ENCODE measurements around the gene STAB1.

STAB1 gene

DNA sequence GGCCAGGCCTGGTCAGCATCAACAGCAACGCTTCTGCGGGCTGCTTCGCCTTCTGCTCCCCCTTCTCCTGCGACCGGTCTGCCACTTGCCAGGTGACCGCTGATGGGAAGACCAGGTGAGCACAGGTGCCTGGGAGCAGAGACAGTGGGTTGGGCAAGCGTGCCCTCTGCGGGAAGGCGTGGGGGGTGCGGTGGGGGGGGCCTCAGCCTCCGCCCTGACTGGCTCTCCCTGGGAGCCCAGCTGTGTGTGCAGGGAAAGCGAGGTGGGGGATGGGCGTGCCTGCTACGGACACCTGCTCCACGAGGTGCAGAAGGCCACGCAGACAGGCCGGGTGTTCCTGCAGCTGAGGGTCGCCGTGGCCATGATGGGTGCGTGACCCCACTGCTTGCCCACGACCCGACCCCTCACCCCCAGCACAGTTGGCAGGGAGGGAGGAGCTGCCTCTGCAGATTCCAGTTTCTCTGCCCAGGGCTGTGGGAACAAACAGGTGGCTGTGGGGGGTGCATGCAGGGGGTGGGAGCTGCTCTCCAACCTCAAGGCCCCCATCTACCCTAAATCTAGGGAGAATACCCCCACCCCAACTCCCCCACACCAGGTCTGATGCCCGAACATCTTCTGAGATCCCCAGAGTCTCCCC is 8.8 kb downstream of the STAB1 start:
- Histone ChIP-seq H3K27me3 (replicated peaks in 2 of 5; ENCODE audit: control insufficient read depth in 4 of 5, insufficient read depth in 5 of 5, low read length in 4 of 5) (no peaks in the 10 kb centered on the region), H3K9me3 (ENCODE audit: control extremely low read depth in 1 of 5, control insufficient read depth in 4 of 5, insufficient read depth in 2 of 5, low read depth in 1 of 5, low read length in 4 of 5) (no peaks in the 10 kb centered on the region), H3K27ac (ENCODE audit: insufficient read depth in 1 of 2, low read depth in 1 of 2, low read length in 2 of 2, poor library complexity in 1 of 2, severe bottlenecking in 2 of 2) (no peak overlapping the region), H3K4me3 (ENCODE audit: control insufficient read depth in 1 of 7, extremely low read depth in 1 of 7, insufficient read depth in 4 of 7, low read depth in 2 of 7, low read length in 6 of 7) (no peak overlapping the region), H3K36me3 (ENCODE audit: control insufficient read depth in 4 of 4, insufficient read depth in 4 of 4, low read length in 3 of 4) (peaks cover 0 to 84% (median under 1%) of the 10 kb centered on the region in 4 experiments), H3K4me1 (ENCODE audit: control extremely low read depth in 1 of 4, control insufficient read depth in 4 of 4, insufficient read depth in 4 of 4, low read length in 3 of 4) (peaks cover 0 to 25% (median 18%) of the 10 kb centered on the region in 4 experiments)
- 89% methylated on average over 15 of the region's 23 CpGs for WGBS (ENCODE audit: insufficient coverage)
- ChIA-PET POLR2A (no interaction called here), CTCF (interaction anchor here (1.3 kb wide), 1 partner anchor 23 kb away, joined by 3 read pairs; no protein-coding TSS in a partner anchor)
- DNase-seq = no peak

DNA sequence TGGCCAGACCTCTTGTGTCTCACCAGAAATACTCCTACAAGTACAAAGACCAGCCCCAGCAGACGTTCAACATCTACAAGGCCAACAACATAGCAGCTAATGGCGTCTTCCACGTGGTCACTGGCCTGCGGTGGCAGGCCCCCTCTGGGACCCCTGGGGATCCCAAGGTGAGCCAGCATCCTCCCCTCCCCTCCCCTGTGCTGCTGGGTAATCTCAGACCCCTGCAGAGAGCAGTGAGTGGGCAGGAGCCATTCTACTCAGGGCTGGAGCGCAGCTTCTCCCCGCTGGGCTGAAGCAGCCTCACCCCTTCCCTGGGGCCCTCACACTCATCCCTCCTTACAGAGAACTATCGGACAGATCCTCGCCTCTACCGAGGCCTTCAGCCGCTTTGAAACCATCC is 9.8 kb downstream of the STAB1 start:
- Histone ChIP-seq H3K36me3 (ENCODE audit: control insufficient read depth in 4 of 4, insufficient read depth in 4 of 4, low read length in 3 of 4) (peaks cover 0 to 93% (median under 1%) of the 10 kb centered on the region in 4 experiments), H3K27ac (ENCODE audit: insufficient read depth in 1 of 2, low read depth in 1 of 2, low read length in 2 of 2, poor library complexity in 1 of 2, severe bottlenecking in 2 of 2) (no peak overlapping the region), H3K27me3 (replicated peaks in 2 of 5; ENCODE audit: control insufficient read depth in 4 of 5, insufficient read depth in 5 of 5, low read length in 4 of 5) (no peaks in the 10 kb centered on the region), H3K4me3 (ENCODE audit: control insufficient read depth in 1 of 7, extremely low read depth in 1 of 7, insufficient read depth in 4 of 7, low read depth in 2 of 7, low read length in 6 of 7) (no peak overlapping the region), H3K9me3 (ENCODE audit: control extremely low read depth in 1 of 5, control insufficient read depth in 4 of 5, insufficient read depth in 2 of 5, low read depth in 1 of 5, low read length in 4 of 5) (no peaks in the 10 kb centered on the region), H3K4me1 (ENCODE audit: control extremely low read depth in 1 of 4, control insufficient read depth in 4 of 4, insufficient read depth in 4 of 4, low read length in 3 of 4) (peaks cover 0 to 16% (median 10%) of the 10 kb centered on the region in 4 experiments)
- ChIA-PET CTCF (interaction anchor here (1.3 kb wide), 1 partner anchor 22 kb away, joined by 3 read pairs; no protein-coding TSS in a partner anchor), POLR2A (no interaction called here)
- no peak for DNase-seq
- 100% methylated on average over 9 of the region's 10 CpGs for WGBS (ENCODE audit: insufficient coverage)

DNA sequence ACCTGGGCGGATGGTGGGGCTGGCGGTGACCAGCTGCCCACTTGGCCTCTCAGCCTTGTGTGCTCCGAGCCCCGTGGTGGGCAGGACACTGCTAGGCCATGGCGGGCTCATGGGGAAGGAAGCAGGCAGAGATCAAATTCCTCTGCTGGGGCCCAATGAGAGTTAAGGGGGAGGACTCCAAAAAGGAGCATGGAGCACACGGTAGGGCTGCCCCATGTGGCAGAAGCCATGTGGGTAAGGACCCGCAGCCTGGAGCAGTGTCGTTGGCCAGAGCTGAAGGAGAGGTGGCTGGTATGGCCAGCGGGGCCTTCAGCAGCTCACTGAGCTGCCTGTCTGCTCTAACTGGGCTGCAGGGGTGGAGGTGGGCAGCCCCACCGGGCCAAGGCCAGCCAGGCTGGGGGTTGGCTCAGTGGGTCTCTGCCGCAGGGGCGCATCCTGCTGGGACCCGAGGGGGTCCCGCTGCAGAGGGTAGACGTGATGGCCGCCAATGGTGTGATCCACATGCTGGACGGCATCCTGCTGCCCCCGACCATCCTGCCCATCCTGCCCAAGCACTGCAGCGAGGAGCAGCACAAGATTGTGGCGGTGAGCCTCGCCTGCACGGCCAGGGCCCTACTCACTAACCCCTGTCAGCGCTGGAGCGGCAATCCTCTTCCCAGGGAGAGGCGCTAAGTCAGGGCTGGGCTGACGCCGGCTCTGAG is 11.3 kb downstream of the STAB1 start:
- H3K9me3 ChIP-seq (ENCODE audit: control extremely low read depth in 1 of 5, control insufficient read depth in 4 of 5, insufficient read depth in 2 of 5, low read depth in 1 of 5, low read length in 4 of 5) = no peaks in the 10 kb centered on the region
- POLR2A ChIA-PET = no interaction called here

GRCh38 chr3:52507359-52507758 is 12.2 kb downstream of the STAB1 start:
- Histone ChIP-seq H3K9me3 (ENCODE audit: control extremely low read depth in 1 of 5, control insufficient read depth in 4 of 5, insufficient read depth in 2 of 5, low read depth in 1 of 5, low read length in 4 of 5) (no peaks in the 10 kb centered on the region), H3K4me3 (ENCODE audit: control insufficient read depth in 1 of 7, extremely low read depth in 1 of 7, insufficient read depth in 4 of 7, low read depth in 2 of 7, low read length in 6 of 7) (no peak overlapping the region), H3K36me3 (ENCODE audit: control insufficient read depth in 4 of 4, insufficient read depth in 4 of 4, low read length in 3 of 4) (peaks cover 0 to 96% (median under 1%) of the 10 kb centered on the region in 4 experiments), H3K27me3 (replicated peaks in 2 of 5; ENCODE audit: control insufficient read depth in 4 of 5, insufficient read depth in 5 of 5, low read length in 4 of 5) (no peaks in the 10 kb centered on the region), H3K27ac (ENCODE audit: insufficient read depth in 1 of 2, low read depth in 1 of 2, low read length in 2 of 2, poor library complexity in 1 of 2, severe bottlenecking in 2 of 2) (no peak overlapping the region), H3K4me1 (ENCODE audit: control extremely low read depth in 1 of 4, control insufficient read depth in 4 of 4, insufficient read depth in 4 of 4, low read length in 3 of 4) (no peaks in the 10 kb centered on the region)
- POLR2A ChIA-PET = no interaction called here
- CTCF ChIA-PET = no interaction called here
- no peak for DNase-seq
- WGBS (ENCODE audit: insufficient coverage) = 95% methylated on average over 4 of the region's 5 CpGs

More for the DNA sequence above, 11.3 kb downstream of the STAB1 start:
- no peaks in the 10 kb centered on the region for H3K27me3 ChIP-seq (replicated peaks in 2 of 5; ENCODE audit: control insufficient read depth in 4 of 5, insufficient read depth in 5 of 5, low read length in 4 of 5)
- no peak overlapping the region for H3K4me3 ChIP-seq (ENCODE audit: control insufficient read depth in 1 of 7, extremely low read depth in 1 of 7, insufficient read depth in 4 of 7, low read depth in 2 of 7, low read length in 6 of 7)
- peaks cover 0 to 96% (median under 1%) of the 10 kb centered on the region in 4 experiments for H3K36me3 ChIP-seq (ENCODE audit: control insufficient read depth in 4 of 4, insufficient read depth in 4 of 4, low read length in 3 of 4)
- WGBS (ENCODE audit: insufficient coverage) = 92% methylated on average over 25 of the region's 27 CpGs
- DNase-seq = no peak
- CTCF ChIA-PET = no interaction called here
- H3K4me1 ChIP-seq (ENCODE audit: control extremely low read depth in 1 of 4, control insufficient read depth in 4 of 4, insufficient read depth in 4 of 4, low read length in 3 of 4) = peaks cover 0 to 3% (median 0%) of the 10 kb centered on the region in 4 experiments
- no peak overlapping the region for H3K27ac ChIP-seq (ENCODE audit: insufficient read depth in 1 of 2, low read depth in 1 of 2, low read length in 2 of 2, poor library complexity in 1 of 2, severe bottlenecking in 2 of 2)

DNA sequence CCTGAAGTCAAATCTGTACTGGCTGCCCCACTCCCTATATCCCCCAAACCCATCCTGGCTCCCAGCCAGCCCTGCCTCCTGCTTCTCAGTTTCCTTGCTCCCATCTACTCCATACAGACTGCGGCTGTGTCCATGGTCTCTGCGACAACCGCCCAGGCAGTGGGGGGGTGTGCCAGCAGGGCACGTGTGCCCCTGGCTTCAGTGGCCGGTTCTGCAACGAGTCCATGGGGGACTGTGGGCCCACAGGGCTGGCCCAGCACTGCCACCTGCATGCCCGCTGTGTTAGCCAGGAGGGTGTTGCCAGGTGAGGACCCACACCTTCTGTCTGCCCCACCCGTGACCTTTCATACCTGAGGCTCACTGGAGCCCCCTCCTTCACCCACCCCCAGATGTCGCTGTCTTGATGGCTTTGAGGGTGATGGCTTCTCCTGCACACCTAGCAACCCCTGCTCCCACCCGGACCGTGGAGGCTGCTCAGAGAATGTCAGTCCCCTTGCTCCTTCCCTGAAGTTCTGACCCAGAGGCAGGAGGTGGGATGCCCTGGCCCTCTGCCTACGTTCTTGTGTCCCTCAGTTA is 14.7 kb downstream of the STAB1 start:
- WGBS (ENCODE audit: insufficient coverage) = 96% methylated on average over 8 of the region's 12 CpGs
- Histone ChIP-seq H3K36me3 (ENCODE audit: control insufficient read depth in 4 of 4, insufficient read depth in 4 of 4, low read length in 3 of 4) (peaks cover 0 to 96% (median 0%) of the 10 kb centered on the region in 4 experiments), H3K27me3 (replicated peaks in 2 of 5; ENCODE audit: control insufficient read depth in 4 of 5, insufficient read depth in 5 of 5, low read length in 4 of 5) (no peaks in the 10 kb centered on the region), H3K27ac (ENCODE audit: insufficient read depth in 1 of 2, low read depth in 1 of 2, low read length in 2 of 2, poor library complexity in 1 of 2, severe bottlenecking in 2 of 2) (no peak overlapping the region), H3K4me3 (ENCODE audit: control insufficient read depth in 1 of 7, extremely low read depth in 1 of 7, insufficient read depth in 4 of 7, low read depth in 2 of 7, low read length in 6 of 7) (no peak overlapping the region), H3K9me3 (ENCODE audit: control extremely low read depth in 1 of 5, control insufficient read depth in 4 of 5, insufficient read depth in 2 of 5, low read depth in 1 of 5, low read length in 4 of 5) (no peaks in the 10 kb centered on the region), H3K4me1 (ENCODE audit: control extremely low read depth in 1 of 4, control insufficient read depth in 4 of 4, insufficient read depth in 4 of 4, low read length in 3 of 4) (no peaks in the 10 kb centered on the region)
- POLR2A ChIA-PET = no interaction called here
- CTCF ChIA-PET = interaction anchor here (1.6 kb wide), 1 partner anchor 27 kb away, joined by 4 read pairs; no protein-coding TSS in a partner anchor
- DNase-seq = no peak

DNA sequence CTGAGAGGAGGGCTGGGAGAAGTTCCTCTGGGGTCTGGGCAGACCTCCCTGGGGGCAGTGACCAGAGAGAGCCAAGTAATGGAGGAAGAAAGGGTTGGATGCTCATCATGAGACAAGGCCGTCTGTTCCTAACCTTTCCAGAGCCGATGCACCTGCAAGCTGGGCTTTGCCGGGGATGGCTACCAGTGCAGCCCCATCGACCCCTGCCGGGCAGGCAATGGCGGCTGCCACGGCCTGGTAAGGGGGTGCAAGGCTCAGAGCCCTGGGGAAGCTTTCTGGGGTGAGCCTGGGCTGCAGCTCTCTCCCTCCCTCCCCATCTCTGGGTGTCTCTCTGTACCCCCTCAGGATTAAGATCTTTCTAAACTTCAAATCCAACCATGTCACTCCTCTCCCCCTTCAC is 16.4 kb downstream of the STAB1 start:
- CTCF ChIA-PET = interaction anchor here (1.3 to 1.6 kb wide), 2 partner anchors 29 to 40 kb away, joined by 4 read pairs; no protein-coding TSS in a partner anchor
- H3K4me3 ChIP-seq (ENCODE audit: control insufficient read depth in 1 of 7, extremely low read depth in 1 of 7, insufficient read depth in 4 of 7, low read depth in 2 of 7, low read length in 6 of 7) = no peak overlapping the region

DNA sequence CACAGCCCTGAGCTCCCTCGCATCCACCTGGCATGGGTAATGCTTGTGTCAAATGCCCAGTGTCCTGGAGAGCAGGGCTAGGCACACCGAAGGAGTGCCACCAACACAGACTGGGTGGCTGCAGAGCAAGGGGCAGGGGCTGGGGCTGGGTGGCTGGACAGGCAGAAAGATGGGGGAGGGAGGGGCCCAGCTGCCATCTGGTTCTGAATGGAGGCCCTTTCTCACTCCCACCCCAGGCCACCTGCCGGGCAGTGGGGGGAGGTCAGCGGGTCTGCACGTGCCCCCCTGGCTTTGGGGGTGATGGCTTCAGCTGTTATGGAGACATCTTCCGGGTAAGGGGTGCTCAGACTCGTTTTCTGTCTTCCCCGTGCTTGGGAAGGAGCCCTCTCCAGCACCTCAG is 17.0 kb downstream of the STAB1 start:
- no peaks in the 10 kb centered on the region for H3K27me3 ChIP-seq (replicated peaks in 2 of 5; ENCODE audit: control insufficient read depth in 4 of 5, insufficient read depth in 5 of 5, low read length in 4 of 5)

More for the DNA sequence above, 16.4 kb downstream of the STAB1 start:
- Histone ChIP-seq H3K27ac (ENCODE audit: insufficient read depth in 1 of 2, low read depth in 1 of 2, low read length in 2 of 2, poor library complexity in 1 of 2, severe bottlenecking in 2 of 2) (no peak overlapping the region), H3K9me3 (ENCODE audit: control extremely low read depth in 1 of 5, control insufficient read depth in 4 of 5, insufficient read depth in 2 of 5, low read depth in 1 of 5, low read length in 4 of 5) (no peaks in the 10 kb centered on the region), H3K36me3 (ENCODE audit: control insufficient read depth in 4 of 4, insufficient read depth in 4 of 4, low read length in 3 of 4) (peaks cover 0 to 96% (median 0%) of the 10 kb centered on the region in 4 experiments), H3K4me1 (ENCODE audit: control extremely low read depth in 1 of 4, control insufficient read depth in 4 of 4, insufficient read depth in 4 of 4, low read length in 3 of 4) (no peaks in the 10 kb centered on the region), H3K27me3 (replicated peaks in 2 of 5; ENCODE audit: control insufficient read depth in 4 of 5, insufficient read depth in 5 of 5, low read length in 4 of 5) (no peaks in the 10 kb centered on the region)
- WGBS (ENCODE audit: insufficient coverage) = 98% methylated on average over 6 of the region's 7 CpGs
- POLR2A ChIA-PET = interaction anchor here (1.2 kb wide), 1 partner anchor 16 kb away, joined by 5 read pairs; no protein-coding TSS in a partner anchor
- DNase-seq = no peak

More for the DNA sequence above, 17.0 kb downstream of the STAB1 start:
- WGBS (ENCODE audit: insufficient coverage) = 94% methylated on average over 6 of the region's 8 CpGs
- no peak for DNase-seq
- H3K4me1 ChIP-seq (ENCODE audit: control extremely low read depth in 1 of 4, control insufficient read depth in 4 of 4, insufficient read depth in 4 of 4, low read length in 3 of 4) = no peaks in the 10 kb centered on the region
- H3K9me3 ChIP-seq (ENCODE audit: control extremely low read depth in 1 of 5, control insufficient read depth in 4 of 5, insufficient read depth in 2 of 5, low read depth in 1 of 5, low read length in 4 of 5) = no peaks in the 10 kb centered on the region
- no peak overlapping the region for H3K27ac ChIP-seq (ENCODE audit: insufficient read depth in 1 of 2, low read depth in 1 of 2, low read length in 2 of 2, poor library complexity in 1 of 2, severe bottlenecking in 2 of 2)
- H3K36me3 ChIP-seq (ENCODE audit: control insufficient read depth in 4 of 4, insufficient read depth in 4 of 4, low read length in 3 of 4) = peaks cover 0 to 97% (median 0%) of the 10 kb centered on the region in 4 experiments
- POLR2A ChIA-PET = no interaction called here
- CTCF ChIA-PET = interaction anchor here (1.3 kb wide), 1 partner anchor 40 kb away, joined by 4 read pairs; no protein-coding TSS in a partner anchor
- H3K4me3 ChIP-seq (ENCODE audit: control insufficient read depth in 1 of 7, extremely low read depth in 1 of 7, insufficient read depth in 4 of 7, low read depth in 2 of 7, low read length in 6 of 7) = no peak overlapping the region
